ENCODE measurements around the gene DOCK7. TPM values are rescaled to one million over a fixed set of nuclear protein-coding genes. Genes with fewer than 3 reads are reported as not detected.

Gene DOCK7
- total RNA-seq, 1 experiment from 2014 or later: 70.1 TPM

Other genes starting within 250 kb of the DOCK7 start
- not detected in 2 replicates for gene ANGPTL3, start 90.9 kb downstream of the DOCK7 start, total RNA-seq (2014; rRNA removed)
- gene ATG4C, start 95.7 kb upstream of the DOCK7 start, total RNA-seq (2014; rRNA removed): 6.0 and 8.8 TPM in 2 replicates